Spinal cord (tissue), 10 donors: ENCODE measurements around the gene FRMD1. TPM values are rescaled to one million over a fixed set of nuclear protein-coding genes. Genes with fewer than 3 reads are reported as not detected.
A peak's percentile ranks its signal among the peaks of the same experiment; 100 is the strongest.
"Not testable (repeated sequence)": the region's sequence is repeated elsewhere in the genome, so short reads cannot be mapped to it uniquely, and the experiment has no call there.

Source experiments
- DNase-seq, 6 donors: peaks; one replicate each; pipeline versions ENCODE4 v3.0.0 to v3.0.0-alpha.2; 2013 to 2015; ENCODE audit warnings: low spot score in 6 of 6, low read depth in 4 of 6
- H3K27ac ChIP-seq: one replicate; pipeline ENCODE4 v1.5.1; 2013; ENCODE audit warnings: low read depth, low read length, control low read depth
- H3K27me3 ChIP-seq: one replicate; pipeline ENCODE4 v1.6.1; 2013; ENCODE audit warnings: low read length; ENCODE audit not compliant: control insufficient read depth, insufficient read depth
- H3K36me3 ChIP-seq: one replicate; pipeline ENCODE4 v1.6.1; 2013; ENCODE audit warnings: low read length; ENCODE audit not compliant: control insufficient read depth, insufficient read depth
- H3K4me1 ChIP-seq: one replicate; pipeline ENCODE4 v1.6.1; 2013; ENCODE audit warnings: low read length; ENCODE audit not compliant: control insufficient read depth, insufficient read depth
- H3K4me3 ChIP-seq: one replicate; pipeline ENCODE4 v1.5.1; 2013; ENCODE audit warnings: low read depth, low read length, control low read depth
- H3K9me3 ChIP-seq: one replicate; pipeline ENCODE4 v1.6.1; 2013; ENCODE audit warnings: low read length; ENCODE audit not compliant: control insufficient read depth, insufficient read depth
- WGBS: methylation state at CpG from one replicate; pipeline ENCODE4 v1.1.5; 2013; ENCODE audit warnings: missing lambda C conversion rate; ENCODE audit not compliant: insufficient coverage; 5-methylcytosine and 5-hydroxymethylcytosine counted together
- polyA plus RNA-seq, 2 donors: library from polyadenylated mRNA; unstranded; fragments of 120-200 nt; gene quantifications; one replicate each; pipeline ENCODE4 v1.2.1, GENCODE V29; 2013; ENCODE audit not compliant: insufficient read length in 2 of 2
- total RNA-seq, 2 donors: library from RNA; depleted of rRNA in 1 of 2; stranded (reverse); fragments of 120-200 nt in 1 of 2; fragments of >200 nt in 1 of 2; gene quantifications; one replicate each; pipeline versions ENCODE4 v1.2.3 to v1.2.4, GENCODE V29; 2013 to 2014
- donor health status: healthy.

The FRMD1 gene
- total and polyA plus RNA-seq, 4 donors = 0.19 to 0.66 (median 0.48) TPM

GRCh38 chr6:168081858-168082546, 3.0 kb upstream of the FRMD1 start:
- H3K9me3 ChIP-seq = no peaks in the 10 kb centered on the region
- no peaks in the 10 kb centered on the region for H3K27me3 ChIP-seq
- H3K4me3 ChIP-seq = no peak overlapping the region
- DNase-seq = no peak
- WGBS = 87% methylated on average over 20 of the region's 26 CpGs
- no peaks in the 10 kb centered on the region for H3K36me3 ChIP-seq
- peaks cover 37% of the 10 kb centered on the region for H3K4me1 ChIP-seq
- H3K27ac ChIP-seq = no peak overlapping the region

GRCh38 chr6:168080393-168081077, 1.5 kb upstream of the FRMD1 start:
- Histone ChIP-seq H3K27ac (no peak overlapping the region), H3K4me3 (no peak overlapping the region), H3K27me3 (no peaks in the 10 kb centered on the region), H3K9me3 (no peaks in the 10 kb centered on the region), H3K4me1 (peaks cover 37% of the 10 kb centered on the region), H3K36me3 (no peaks in the 10 kb centered on the region)
- DNase-seq = no peak
- WGBS = 76% methylated on average over 11 of the region's 24 CpGs

- no peaks in the 10 kb centered on the region for H3K36me3 ChIP-seq
- no peak overlapping the region for H3K4me3 ChIP-seq
- peak in 2 of 6 donors; percentile 55 to 66 for DNase-seq
- H3K27ac ChIP-seq = no peak overlapping the region
- H3K4me1 ChIP-seq = peaks cover 31% of the 10 kb centered on the region
- 61% methylated on average over 16 of the region's 21 CpGs for WGBS
- H3K27me3 ChIP-seq = no peaks in the 10 kb centered on the region
- no peaks in the 10 kb centered on the region for H3K9me3 ChIP-seq
These were observed 653 bp downstream of the FRMD1 start for GRCh38 chr6:168078175-168078942.

- WGBS = 96% methylated on average over 7 of the region's 7 CpGs
- DNase-seq, H3K36me3 ChIP-seq, H3K27me3 ChIP-seq, H3K9me3 ChIP-seq, H3K27ac ChIP-seq, H3K4me3 ChIP-seq: not testable (repeated sequence)
- H3K4me1 ChIP-seq = peaks cover 22% of the 10 kb centered on the region
These were observed 1.6 kb downstream of the FRMD1 start for GRCh38 chr6:168077401-168077800.

GRCh38 chr6:168075787-168076202, 3.2 kb downstream of the FRMD1 start:
- no peaks in the 10 kb centered on the region for H3K9me3 ChIP-seq
- DNase-seq = no peak
- H3K4me3 ChIP-seq = no peak overlapping the region
- no peaks in the 10 kb centered on the region for H3K36me3 ChIP-seq
- H3K27me3 ChIP-seq = no peaks in the 10 kb centered on the region
- no peak overlapping the region for H3K27ac ChIP-seq
- H3K4me1 ChIP-seq = peaks cover 18% of the 10 kb centered on the region
- WGBS = 89% methylated on average over 28 of the region's 34 CpGs

- no peak overlapping the region for H3K4me3 ChIP-seq
These were observed 3.8 kb downstream of the FRMD1 start for GRCh38 chr6:168075216-168075615.

GRCh38 chr6:168073937-168074730, 4.9 kb downstream of the FRMD1 start:
- Histone ChIP-seq H3K36me3 (no peaks in the 10 kb centered on the region), H3K4me1 (peaks cover 11% of the 10 kb centered on the region), H3K27ac (no peak overlapping the region), H3K4me3 (no peak overlapping the region), H3K9me3 (no peaks in the 10 kb centered on the region), H3K27me3 (no peaks in the 10 kb centered on the region)
- no peak for DNase-seq
- 91% methylated on average over 11 of the region's 13 CpGs for WGBS

More at GRCh38 chr6:168075216-168075615, 3.8 kb downstream of the FRMD1 start:
- H3K36me3 ChIP-seq = no peaks in the 10 kb centered on the region
- 89% methylated on average over 12 of the region's 13 CpGs for WGBS
- peaks cover 18% of the 10 kb centered on the region for H3K4me1 ChIP-seq
- DNase-seq = no peak
- H3K9me3 ChIP-seq = no peaks in the 10 kb centered on the region
- H3K27ac ChIP-seq = no peak overlapping the region
- no peaks in the 10 kb centered on the region for H3K27me3 ChIP-seq

GRCh38 chr6:168072730-168073129, 6.3 kb downstream of the FRMD1 start:
- Histone ChIP-seq H3K4me3 (no peak overlapping the region), H3K27ac (no peak overlapping the region), H3K9me3 (no peaks in the 10 kb centered on the region), H3K4me1 (no peaks in the 10 kb centered on the region), H3K27me3 (no peaks in the 10 kb centered on the region), H3K36me3 (no peaks in the 10 kb centered on the region)
- WGBS = 77% methylated on average over 3 of the region's 4 CpGs
- DNase-seq = no peak

- no peak overlapping the region for H3K4me3 ChIP-seq
- no peaks in the 10 kb centered on the region for H3K4me1 ChIP-seq
- no peaks in the 10 kb centered on the region for H3K36me3 ChIP-seq
- no peaks in the 10 kb centered on the region for H3K9me3 ChIP-seq
- no peak for DNase-seq
- WGBS = 83% methylated on average over 17 of the region's 24 CpGs
- no peak overlapping the region for H3K27ac ChIP-seq
- no peaks in the 10 kb centered on the region for H3K27me3 ChIP-seq
These were observed 6.8 kb downstream of the FRMD1 start for GRCh38 chr6:168072261-168072660.
